SHP77 (cell line): ENCODE measurements around the gene ATG2B.
"Not testable (repeated sequence)": the region's sequence is repeated elsewhere in the genome, so short reads cannot be mapped to it uniquely, and the experiment has no call there.

Source experiments
- DNase-seq, 2 experiments: peaks; one replicate each; lab custom pipeline; 2025; lab: John Stamatoyannopoulos, UW

The ATG2B gene

GRCh38 chr14:96252323-96252998 lies 110.7 kb downstream of the ATG2B start:
- DNase-seq, result peak; percentile 91 to 94

GRCh38 chr14:96251656-96252155 lies 111.4 kb downstream of the ATG2B start:
- DNase-seq, result no peak

GRCh38 chr14:96250485-96250884 lies 112.7 kb downstream of the ATG2B start:
- DNase-seq, result no peak

GRCh38 chr14:96249029-96249428 lies 114.1 kb downstream of the ATG2B start:
- no peak for DNase-seq

- DNase-seq, result no peak
These were observed 116.1 kb downstream of the ATG2B start for GRCh38 chr14:96247031-96247430.

GRCh38 chr14:96246539-96246847 lies 116.6 kb downstream of the ATG2B start:
- no peak for DNase-seq

- DNase-seq, result no peak
These were observed 117.2 kb downstream of the ATG2B start for GRCh38 chr14:96245710-96246538.

- DNase-seq, result not testable (repeated sequence)
These were observed 118.1 kb downstream of the ATG2B start for GRCh38 chr14:96245074-96245473.

- DNase-seq, result no peak
These were observed 119.4 kb downstream of the ATG2B start for GRCh38 chr14:96243785-96244184.

GRCh38 chr14:96242126-96242525 lies 121.0 kb downstream of the ATG2B start:
- DNase-seq, result no peak

- DNase-seq, result no peak
These were observed 122.5 kb downstream of the ATG2B start for GRCh38 chr14:96240641-96241040.

GRCh38 chr14:96239711-96240141 lies 123.4 kb downstream of the ATG2B start:
- DNase-seq, result no peak

- DNase-seq, result no peak
These were observed 124.4 kb downstream of the ATG2B start for GRCh38 chr14:96238676-96239265.

- no peak for DNase-seq
These were observed 125.5 kb downstream of the ATG2B start for GRCh38 chr14:96237641-96238040.

GRCh38 chr14:96235426-96235825 lies 127.7 kb downstream of the ATG2B start:
- DNase-seq, result no peak

- DNase-seq, result no peak
These were observed 129.5 kb downstream of the ATG2B start for GRCh38 chr14:96233661-96234060.

GRCh38 chr14:96232506-96232905 lies 130.6 kb downstream of the ATG2B start:
- no peak for DNase-seq

GRCh38 chr14:96231526-96232130 lies 131.5 kb downstream of the ATG2B start:
- no peak for DNase-seq

GRCh38 chr14:96231056-96231455 lies 132.1 kb downstream of the ATG2B start:
- DNase-seq, result no peak

GRCh38 chr14:96229315-96229714 lies 133.8 kb downstream of the ATG2B start:
- DNase-seq, result no peak
